Liver (tissue), 3 donors: ENCODE measurements around the gene LARGE2.

Experiments
- CTCF ChIP-seq: fragments of 150-350 bp; IDR thresholded peaks from 2 replicates; pipeline ENCODE4 v1.5.1; 2017; ENCODE audit warnings: improper control_type of control experiment, low read depth, low read length; ENCODE audit not compliant: missing input control
- RXRA ChIP-seq, 2 donors: IDR thresholded peaks; 2 replicates each; pipeline ENCODE4 v1.6.1; 2017 to 2018; ENCODE audit warnings: antibody characterized with exemption in 2 of 2, mild to moderate bottlenecking in 1 of 2
- TAF1 ChIP-seq: conservative IDR thresholded peaks from 2 replicates; pipeline ENCODE4 v1.6.1; 2016; ENCODE audit warnings: antibody characterized with exemption, mild to moderate bottlenecking
- donor health status: healthy.
- donor health status: healthy.

GRCh38 chr11:45934580-45935318 is 12.3 kb downstream of the LARGE2 start:
- no peak for TF ChIP-seq CTCF
- TF ChIP-seq RXRA (IDR thresholded peaks at IDR 0.05): peak; percentile 44 to 58
- no peak for TF ChIP-seq TAF1
